GM19463 (cell line): Measurements from ENCODE around the gene TGM1.
"Not testable (repeated sequence)": the region's sequence is repeated elsewhere in the genome, so short reads cannot be mapped to it uniquely, and the experiment has no call there.

Experiments used
- ATAC-seq: cut with Tn5 transposase; IDR thresholded peaks from one replicate; pipeline ENCODE4 v1.9.1; 2021; ENCODE audit warnings: mild to moderate bottlenecking, moderate library complexity; ENCODE audit not compliant: unreplicated experiment

TGM1 gene

GRCh38 chr14:24207625-24208024, 55.4 kb downstream of the TGM1 start:
- no peak for ATAC-seq

GRCh38 chr14:24207104-24207551, 55.8 kb downstream of the TGM1 start:
- no peak for ATAC-seq

GRCh38 chr14:24206260-24207103, 56.5 kb downstream of the TGM1 start:
- no peak for ATAC-seq

- ATAC-seq = no peak
Observed at GRCh38 chr14:24204163-24205146, 58.5 kb downstream of the TGM1 start.

GRCh38 chr14:24203249-24203886, 59.6 kb downstream of the TGM1 start:
- not testable (repeated sequence) for ATAC-seq

GRCh38 chr14:24202538-24202937, 60.4 kb downstream of the TGM1 start:
- ATAC-seq = not testable (repeated sequence)
